Left lung (tissue), 10 donors: Measurements from ENCODE around the gene SLC9A6. TPM values are rescaled to one million over a fixed set of nuclear protein-coding genes. Genes with fewer than 3 reads are reported as not detected.
A peak's percentile ranks its signal among the peaks of the same experiment; 100 is the strongest.

Experiments used
- ATAC-seq: fragments of 200-7000 bp; cut with Tn5 transposase; one replicate; pipeline ENCODE4 v1.9.1; 2020; ENCODE audit warnings: moderate library complexity
- DNase-seq, 4 donors: peaks; one replicate each; pipeline ENCODE4 v3.0.0-alpha.2; 2013 to 2020
- H3K27ac ChIP-seq, 2 donors: fragments of 200-600 bp; sonication (generic) in 1 of 2; one replicate each; pipeline versions ENCODE4 v1.5.0 to v1.8.0; 2020 to 2021
- H3K27me3 ChIP-seq, 2 donors: fragments of 200-600 bp; sonication (generic) in 1 of 2; one replicate each; pipeline versions ENCODE4 v1.5.0 to v1.8.0; 2020 to 2021
- H3K36me3 ChIP-seq, 2 donors: fragments of 200-600 bp; sonication (generic) in 1 of 2; one replicate each; pipeline versions ENCODE4 v1.5.0 to v1.8.0; 2020 to 2021
- H3K4me1 ChIP-seq, 2 donors: fragments of 200-600 bp; one replicate each; pipeline ENCODE4 v1.8.0; 2021
- H3K4me3 ChIP-seq, 2 donors: fragments of 200-600 bp; sonication (generic) in 1 of 2; one replicate each; pipeline versions ENCODE4 v1.5.0 to v1.8.0; 2020 to 2021; ENCODE audit warnings: mild to moderate bottlenecking in 1 of 2
- H3K9me3 ChIP-seq, 2 donors: fragments of 200-600 bp; sonication (generic) in 1 of 2; one replicate each; pipeline versions ENCODE4 v1.5.0 to v1.8.0; 2020 to 2021
- intact Hi-C, 2 donors: fragments of 100-400 bp; cut with DNase I; formaldehyde crosslinking; loops; one replicate each; pipeline versions ENCODE4 v1.11.2 to v1.14.2; 2022
- polyA plus RNA-seq, 6 donors: library from polyadenylated mRNA; unstranded; fragments of 120-200 nt; gene quantifications; one replicate each; pipeline ENCODE4 v1.2.1, GENCODE V29; 2013; ENCODE audit not compliant: insufficient read length in 6 of 6
- total RNA-seq, 2 donors: library from RNA; stranded (reverse); fragmentation: NEBNext Ultra II Directional; extraction: Animal tissue kit (Norgen Biotek cat#: 25700); gene quantifications; one replicate each; pipeline ENCODE4 v1.2.1, GENCODE V29; 2021
- TF ChIP-seq, protein P1 (sequence below), 2 donors: fragments of 200-600 bp; sonication (generic) in 1 of 2; IDR thresholded peaks; one replicate each; pipeline versions ENCODE4 v1.5.0 to v1.8.0; 2021; ENCODE audit warnings: antibody characterized with exemption in 2 of 2
- donor health status: DM: no; HTN: yes; CAD: no.
- donor health status: DM: no; HTN: no; CAD: no.

Gene SLC9A6
- total and polyA plus RNA-seq, 8 donors = 15.1 to 24.3 (median 21.1) TPM

DNA sequence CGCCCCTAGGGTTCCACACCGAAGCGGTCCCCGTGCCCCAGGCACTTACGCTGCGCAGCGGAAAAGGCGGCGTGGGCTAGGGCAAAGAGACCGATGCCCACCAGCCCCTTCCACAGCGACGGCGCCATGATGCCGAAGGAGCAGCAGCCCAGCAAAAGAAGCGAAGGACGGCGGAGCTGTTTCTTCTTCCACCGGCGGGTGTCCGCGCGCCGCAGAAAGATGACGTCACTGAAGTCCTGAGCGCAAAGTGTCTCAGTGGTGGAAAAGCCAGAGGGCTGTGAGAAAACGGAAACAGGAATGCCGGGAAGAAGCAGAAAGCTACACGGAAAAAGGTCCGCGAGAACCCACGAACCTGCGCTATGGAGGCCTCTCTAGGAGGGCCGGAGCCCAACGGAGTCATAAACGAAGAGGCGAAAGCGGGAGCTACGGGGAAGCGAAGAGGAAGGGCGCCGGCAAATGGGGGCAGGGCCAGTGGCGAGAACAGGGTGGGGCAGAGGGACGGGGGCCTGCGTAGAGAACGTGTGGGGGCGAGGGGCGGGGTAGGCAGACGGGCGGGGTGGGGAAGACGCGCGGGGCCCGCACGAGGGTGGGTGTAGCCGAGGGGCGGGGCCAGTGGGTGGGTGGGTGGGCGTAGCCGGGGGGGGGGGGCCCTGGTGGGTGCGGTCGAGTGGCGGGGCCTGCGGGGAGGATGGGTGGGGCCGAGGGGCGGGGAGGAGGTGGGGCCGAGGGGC is 11.5 kb upstream of the SLC9A6 start, which contains the start of gene MMGT1:
MMGT1 (minus strand) TSS at position 441 of the 731 bp plus-strand sequence; CDS start at position 128, 313 bp downstream.
- H3K27me3 ChIP-seq = no peaks in the 10 kb centered on the region
- H3K27ac ChIP-seq = peak within 1 kb of the TSS; percentile 83 to 92
- DNase-seq = peak; percentile 82 to 93 (median 89)
- no peaks in the 10 kb centered on the region for H3K9me3 ChIP-seq
- peak; percentile 91 for ATAC-seq
- H3K4me3 ChIP-seq = peak within 1 kb of the TSS; percentile 54 to 64
- H3K4me1 ChIP-seq = peaks cover 0 to 16% of the 10 kb centered on the region in 2 donors
- intact Hi-C loops = no loop called here
- TF ChIP-seq, protein P1, sequence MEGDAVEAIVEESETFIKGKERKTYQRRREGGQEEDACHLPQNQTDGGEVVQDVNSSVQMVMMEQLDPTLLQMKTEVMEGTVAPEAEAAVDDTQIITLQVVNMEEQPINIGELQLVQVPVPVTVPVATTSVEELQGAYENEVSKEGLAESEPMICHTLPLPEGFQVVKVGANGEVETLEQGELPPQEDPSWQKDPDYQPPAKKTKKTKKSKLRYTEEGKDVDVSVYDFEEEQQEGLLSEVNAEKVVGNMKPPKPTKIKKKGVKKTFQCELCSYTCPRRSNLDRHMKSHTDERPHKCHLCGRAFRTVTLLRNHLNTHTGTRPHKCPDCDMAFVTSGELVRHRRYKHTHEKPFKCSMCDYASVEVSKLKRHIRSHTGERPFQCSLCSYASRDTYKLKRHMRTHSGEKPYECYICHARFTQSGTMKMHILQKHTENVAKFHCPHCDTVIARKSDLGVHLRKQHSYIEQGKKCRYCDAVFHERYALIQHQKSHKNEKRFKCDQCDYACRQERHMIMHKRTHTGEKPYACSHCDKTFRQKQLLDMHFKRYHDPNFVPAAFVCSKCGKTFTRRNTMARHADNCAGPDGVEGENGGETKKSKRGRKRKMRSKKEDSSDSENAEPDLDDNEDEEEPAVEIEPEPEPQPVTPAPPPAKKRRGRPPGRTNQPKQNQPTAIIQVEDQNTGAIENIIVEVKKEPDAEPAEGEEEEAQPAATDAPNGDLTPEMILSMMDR (IDR thresholded peaks at IDR 0.05) = no peak
- no peaks in the 10 kb centered on the region for H3K36me3 ChIP-seq

GRCh38 chrX:135974279-135974856 is 10.9 kb upstream of the SLC9A6 start:
- TF ChIP-seq, protein P1 (IDR thresholded peaks at IDR 0.05) = no peak
- Histone ChIP-seq H3K4me1 (peaks cover 0 to 16% of the 10 kb centered on the region in 2 donors), H3K27me3 (no peaks in the 10 kb centered on the region), H3K4me3 (peak overlapping the region; percentile 23 to 31), H3K27ac (peak overlapping the region in 1 of 2 donors; percentile 48), H3K9me3 (no peaks in the 10 kb centered on the region), H3K36me3 (no peaks in the 10 kb centered on the region)
- peak; percentile 73 for ATAC-seq
- intact Hi-C loops = no loop called here
- DNase-seq = peak; percentile 52 to 85 (median 82)

- Histone ChIP-seq H3K27ac (no peak overlapping the region), H3K9me3 (no peaks in the 10 kb centered on the region), H3K36me3 (no peaks in the 10 kb centered on the region), H3K4me3 (no peak overlapping the region), H3K27me3 (no peaks in the 10 kb centered on the region), H3K4me1 (peaks cover 0 to 16% of the 10 kb centered on the region in 2 donors)
- TF ChIP-seq, protein P1 (IDR thresholded peaks at IDR 0.05) = no peak
- DNase-seq = no peak
- intact Hi-C loops = no loop called here
- ATAC-seq = no peak
Observed at GRCh38 chrX:135975421-135975820, 9.8 kb upstream of the SLC9A6 start.

- intact Hi-C loops = no loop called here
- no peaks in the 10 kb centered on the region for H3K36me3 ChIP-seq
- H3K9me3 ChIP-seq = no peaks in the 10 kb centered on the region
- TF ChIP-seq, protein P1 (IDR thresholded peaks at IDR 0.05) = no peak
- H3K4me1 ChIP-seq = peaks cover 0 to 9% of the 10 kb centered on the region in 2 donors
- H3K27me3 ChIP-seq = no peaks in the 10 kb centered on the region
- no peak overlapping the region for H3K4me3 ChIP-seq
- DNase-seq (no peak), ATAC-seq (no peak)
- no peak overlapping the region for H3K27ac ChIP-seq
Observed at GRCh38 chrX:135977611-135978010, 7.6 kb upstream of the SLC9A6 start.

GRCh38 chrX:135981010-135981409 is 4.2 kb upstream of the SLC9A6 start:
- H3K4me3 ChIP-seq = no peak overlapping the region
- H3K4me1 ChIP-seq = peaks cover 0 to 15% of the 10 kb centered on the region in 2 donors
- peak overlapping the region in 1 of 2 donors; percentile 23 for H3K27ac ChIP-seq
- H3K27me3 ChIP-seq = no peaks in the 10 kb centered on the region
- intact Hi-C loops = no loop called here
- TF ChIP-seq, protein P1 (IDR thresholded peaks at IDR 0.05) = no peak
- DNase-seq (no peak), ATAC-seq (no peak)
- no peaks in the 10 kb centered on the region for H3K9me3 ChIP-seq
- H3K36me3 ChIP-seq = no peaks in the 10 kb centered on the region
